ENCODE data around the gene OST4.
"Not testable (repeated sequence)": the region's sequence is repeated elsewhere in the genome, so short reads cannot be mapped to it uniquely, and the experiment has no call there.

Gene OST4

DNA sequence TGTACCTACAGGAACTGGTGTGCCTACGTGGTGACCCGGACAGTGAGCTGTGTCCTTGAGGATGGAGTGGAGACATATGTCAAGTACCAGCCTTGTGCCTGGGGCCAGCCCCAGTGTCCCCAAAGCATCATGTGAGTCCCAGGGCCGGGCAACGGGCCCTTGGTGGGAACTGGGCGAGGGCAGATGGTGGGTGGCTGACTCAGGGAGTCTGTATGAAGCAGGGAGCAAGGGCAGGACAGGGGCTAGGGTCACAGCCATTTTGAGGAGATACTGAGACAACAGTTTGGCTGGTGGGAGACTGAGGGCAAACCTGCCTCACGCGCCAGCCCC is 8.7 kb upstream of the OST4 start:
- DNase-seq (ENCODE audit: low read depth in 2 of 3, low spot score in 1 of 3) = no peak

DNA sequence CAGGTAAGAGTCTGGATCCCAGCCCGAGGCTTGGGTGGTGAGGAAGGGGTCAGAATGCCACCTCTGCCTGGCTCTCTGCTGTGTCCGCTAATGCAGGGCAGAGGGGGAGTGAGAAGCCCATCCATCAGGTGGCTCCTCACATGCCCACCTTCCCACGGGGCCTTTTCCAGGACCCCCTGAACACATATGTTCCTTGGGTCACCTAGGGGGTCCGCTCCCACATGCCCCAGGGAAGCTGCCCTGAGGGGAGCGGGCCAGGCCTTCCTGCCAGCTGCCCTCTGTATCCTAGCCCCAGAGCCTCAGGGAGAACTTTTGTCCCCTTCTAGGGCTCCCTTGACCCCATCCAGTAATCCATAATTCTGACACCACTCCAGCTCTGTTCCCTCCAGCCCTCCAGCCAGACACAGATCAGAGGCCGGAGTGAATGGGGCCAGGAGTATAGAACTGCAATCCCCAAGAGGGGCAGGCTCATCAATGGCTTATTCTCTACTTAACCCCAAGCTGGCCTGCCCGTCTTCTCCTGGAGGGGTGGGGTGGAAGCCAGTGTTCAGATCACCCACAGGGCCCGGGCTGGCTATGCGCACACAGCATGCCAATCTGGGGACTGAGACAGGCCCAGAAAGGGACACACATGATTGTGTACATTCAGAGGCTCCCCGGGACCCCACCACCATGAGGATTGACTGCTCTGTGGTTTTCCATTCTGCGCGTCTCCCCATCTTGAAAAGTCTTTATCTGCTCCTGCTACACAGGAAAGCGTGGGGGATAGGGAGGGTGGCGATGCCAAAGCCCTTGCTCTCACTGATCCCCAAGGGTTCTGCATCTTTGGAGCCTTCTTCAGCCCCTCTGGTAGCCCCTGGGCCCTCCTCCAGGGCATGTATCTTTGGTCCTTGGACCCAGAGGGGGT is 8.0 kb upstream of the OST4 start:
- DNase-seq (ENCODE audit: low read depth in 2 of 3, low spot score in 1 of 3) = no peak

DNA sequence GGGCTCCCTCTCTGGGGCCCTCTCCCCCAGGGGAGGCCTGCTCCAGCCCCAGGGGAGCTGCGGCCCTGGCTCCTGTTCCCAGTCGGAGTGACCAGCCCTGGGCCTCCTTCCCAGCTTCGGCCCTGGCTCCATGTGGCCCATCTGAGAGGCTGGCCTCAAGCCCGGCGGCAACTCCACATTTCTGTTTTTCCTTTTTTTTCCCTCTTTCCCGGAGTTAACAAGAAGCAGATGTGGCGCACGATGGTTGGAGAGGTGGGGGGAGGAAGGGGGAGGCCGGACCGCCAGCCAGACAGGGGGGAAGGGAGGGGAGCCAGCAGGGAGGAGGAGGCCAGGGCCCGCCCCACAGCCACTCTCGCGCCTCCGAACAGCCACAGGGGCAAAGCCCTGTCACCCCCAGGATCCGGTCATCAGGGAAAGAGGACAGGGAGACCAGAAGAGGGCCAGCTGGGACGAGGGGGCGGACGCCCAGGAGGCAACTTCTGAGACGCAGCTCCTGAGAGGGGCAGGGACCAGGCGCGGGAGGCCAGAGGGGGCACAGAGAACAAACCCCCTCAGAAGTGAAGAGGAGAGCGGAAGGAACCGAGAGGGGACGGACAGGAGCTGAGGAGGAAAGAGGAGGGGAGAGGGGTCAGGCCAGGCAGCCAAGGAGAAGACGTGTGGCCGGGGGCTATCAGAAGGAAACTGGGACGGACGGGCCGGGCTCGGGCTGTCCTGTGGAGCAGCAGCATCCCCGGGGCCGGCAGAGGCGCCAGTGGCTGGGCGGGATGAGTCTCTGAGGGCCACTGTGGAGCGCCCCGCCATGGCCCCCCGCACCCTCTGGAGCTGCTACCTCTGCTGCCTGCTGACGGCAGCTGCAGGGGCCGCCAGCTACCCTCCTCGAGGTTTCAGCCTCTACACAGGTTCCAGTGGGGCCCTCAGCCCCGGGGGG is 7.1 kb upstream of the OST4 start, which contains the start of gene EMILIN1:
EMILIN1 (plus strand) TSS at position 349 of the 928 bp plus-strand sequence; CDS start at position 800, 451 bp downstream.
- no peak for DNase-seq (ENCODE audit: low read depth in 2 of 3, low spot score in 1 of 3)

DNA sequence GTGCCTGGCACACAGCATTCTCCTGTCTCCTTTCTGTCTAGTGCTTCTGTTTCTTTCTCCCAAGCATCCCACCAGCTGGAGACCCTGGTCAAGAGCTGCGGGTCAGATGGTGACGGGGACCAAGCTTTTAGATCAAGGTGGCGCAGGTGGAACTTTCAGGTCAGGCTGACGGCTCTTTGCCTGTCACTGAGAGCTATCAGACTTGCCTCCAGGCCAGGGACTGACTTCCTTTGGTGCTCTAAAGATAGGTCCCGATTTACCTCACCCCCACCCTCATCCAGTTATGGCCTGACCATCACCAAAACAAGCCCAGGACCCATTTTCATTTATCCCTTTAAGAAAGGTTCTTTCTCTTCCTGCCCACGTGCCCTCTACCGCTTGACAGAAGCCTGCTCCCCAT is 5.8 kb upstream of the OST4 start:
- no peak for DNase-seq (ENCODE audit: low read depth in 2 of 3, low spot score in 1 of 3)

DNA sequence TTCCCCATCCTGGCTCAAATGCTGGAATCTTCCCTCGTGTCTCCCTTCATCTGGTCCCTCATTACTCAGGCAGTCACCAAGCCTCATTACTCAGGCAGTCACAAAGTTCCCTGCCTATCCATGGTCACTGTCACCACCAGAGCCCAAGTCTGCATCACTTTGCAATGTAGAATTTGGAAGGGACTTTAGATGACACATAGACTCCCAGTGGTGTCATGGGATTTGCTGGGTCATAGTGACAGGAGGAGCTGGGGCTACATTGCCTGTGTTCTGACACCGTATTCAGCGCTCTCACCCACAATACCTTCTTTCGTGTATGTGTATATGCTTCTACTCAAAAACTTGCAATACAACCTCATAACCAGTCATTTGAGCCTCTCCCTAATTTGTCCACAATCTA is 4.9 kb upstream of the OST4 start:
- DNase-seq (ENCODE audit: low read depth in 2 of 3, low spot score in 1 of 3) = no peak

DNA sequence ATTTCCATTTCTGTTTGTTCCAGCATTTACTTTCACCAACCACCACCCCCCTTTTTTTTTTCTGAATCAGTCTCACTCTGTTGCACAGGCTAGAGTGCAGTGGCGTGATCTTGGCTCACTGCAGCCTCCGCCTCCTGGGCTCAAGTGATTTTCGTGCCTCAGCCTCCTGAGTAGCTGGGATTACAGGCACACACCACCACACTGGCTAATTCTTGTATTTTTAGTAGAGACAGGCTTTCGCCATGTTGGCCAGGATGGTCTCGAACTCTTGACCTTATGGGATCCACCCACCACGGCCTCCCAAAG is 4.1 kb upstream of the OST4 start:
- not testable (repeated sequence) for DNase-seq (ENCODE audit: low read depth in 2 of 3, low spot score in 1 of 3)

DNA sequence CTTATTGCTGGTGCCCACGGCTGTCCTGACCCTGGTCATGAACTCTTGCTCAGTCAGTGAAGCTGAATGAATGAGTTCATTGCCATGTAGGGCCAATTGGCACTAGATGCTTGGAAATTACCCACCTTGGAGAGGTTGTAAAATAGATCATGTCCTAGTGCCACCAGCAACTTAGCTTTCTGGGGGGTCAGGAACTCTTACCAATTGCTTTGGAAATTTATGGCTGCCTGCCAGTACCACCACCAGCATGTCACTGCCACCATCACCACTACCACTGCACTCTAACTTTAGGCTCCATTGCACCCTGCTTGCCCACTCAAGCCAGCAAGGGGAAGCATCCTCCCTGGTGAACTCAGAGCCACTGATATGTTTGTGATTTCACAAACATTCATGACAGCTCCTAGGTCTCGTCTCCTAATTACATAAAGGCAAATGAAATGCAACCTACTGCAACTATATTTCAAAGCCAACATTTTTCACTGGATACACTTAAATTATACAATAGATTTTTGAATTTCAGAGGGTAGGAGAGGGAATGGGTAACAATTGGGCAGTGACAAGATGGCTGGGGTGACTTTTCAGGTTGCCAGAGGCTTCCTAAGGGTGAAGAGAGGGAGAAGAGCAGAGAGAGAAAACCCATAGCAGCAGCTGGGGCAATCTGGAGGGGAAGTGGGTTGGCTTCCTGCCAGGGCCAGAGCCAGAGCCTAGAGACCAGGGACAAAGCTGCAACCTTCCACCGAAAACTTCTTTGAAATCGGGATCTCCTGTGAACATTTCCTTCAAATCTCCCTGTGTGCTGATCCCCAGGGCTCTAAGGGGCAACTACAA is 3.5 kb upstream of the OST4 start:
- peak in 1 of 3 donors; percentile 26 for DNase-seq (ENCODE audit: low read depth in 2 of 3, low spot score in 1 of 3)

DNA sequence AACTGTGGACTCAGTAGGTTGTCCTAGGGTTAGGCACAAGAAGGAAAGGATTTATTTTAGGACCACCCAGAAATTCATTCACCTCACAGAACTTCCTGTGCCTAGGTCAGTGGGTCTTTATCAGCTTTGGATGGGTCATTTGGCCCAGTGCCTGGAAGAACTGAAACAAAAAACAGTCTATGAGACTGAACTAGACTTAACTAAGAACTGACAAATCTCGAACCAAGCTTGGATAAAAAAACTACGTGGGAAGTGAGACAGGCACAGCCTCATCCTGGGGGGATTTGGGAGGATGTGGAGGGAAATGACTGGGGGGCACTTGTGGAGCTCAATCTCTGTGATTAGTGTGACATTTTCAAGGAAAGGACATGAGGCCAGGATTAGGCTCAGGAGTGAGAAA is 2.3 kb upstream of the OST4 start:
- no peak for DNase-seq (ENCODE audit: low read depth in 2 of 3, low spot score in 1 of 3)

DNA sequence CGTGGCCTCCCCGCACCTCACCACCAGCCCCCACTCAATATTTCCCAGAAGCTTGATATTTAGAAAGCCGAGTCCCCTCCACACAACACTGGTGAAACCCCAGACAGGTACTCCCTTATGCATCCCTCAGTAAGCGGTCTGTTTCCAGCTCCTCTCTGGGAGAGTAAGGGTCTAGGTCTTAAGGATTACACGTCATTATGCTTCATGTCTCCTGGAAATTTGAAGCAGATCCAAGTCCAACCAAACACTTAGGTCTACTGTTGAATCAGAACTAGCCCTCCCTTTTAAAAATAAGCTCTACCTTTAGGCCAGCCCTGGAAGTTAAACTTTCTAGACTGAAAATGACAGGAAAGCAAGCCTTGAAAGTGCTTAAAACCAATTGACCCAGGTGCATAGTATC is 1.5 kb upstream of the OST4 start:
- no peak for DNase-seq (ENCODE audit: low read depth in 2 of 3, low spot score in 1 of 3)

DNA sequence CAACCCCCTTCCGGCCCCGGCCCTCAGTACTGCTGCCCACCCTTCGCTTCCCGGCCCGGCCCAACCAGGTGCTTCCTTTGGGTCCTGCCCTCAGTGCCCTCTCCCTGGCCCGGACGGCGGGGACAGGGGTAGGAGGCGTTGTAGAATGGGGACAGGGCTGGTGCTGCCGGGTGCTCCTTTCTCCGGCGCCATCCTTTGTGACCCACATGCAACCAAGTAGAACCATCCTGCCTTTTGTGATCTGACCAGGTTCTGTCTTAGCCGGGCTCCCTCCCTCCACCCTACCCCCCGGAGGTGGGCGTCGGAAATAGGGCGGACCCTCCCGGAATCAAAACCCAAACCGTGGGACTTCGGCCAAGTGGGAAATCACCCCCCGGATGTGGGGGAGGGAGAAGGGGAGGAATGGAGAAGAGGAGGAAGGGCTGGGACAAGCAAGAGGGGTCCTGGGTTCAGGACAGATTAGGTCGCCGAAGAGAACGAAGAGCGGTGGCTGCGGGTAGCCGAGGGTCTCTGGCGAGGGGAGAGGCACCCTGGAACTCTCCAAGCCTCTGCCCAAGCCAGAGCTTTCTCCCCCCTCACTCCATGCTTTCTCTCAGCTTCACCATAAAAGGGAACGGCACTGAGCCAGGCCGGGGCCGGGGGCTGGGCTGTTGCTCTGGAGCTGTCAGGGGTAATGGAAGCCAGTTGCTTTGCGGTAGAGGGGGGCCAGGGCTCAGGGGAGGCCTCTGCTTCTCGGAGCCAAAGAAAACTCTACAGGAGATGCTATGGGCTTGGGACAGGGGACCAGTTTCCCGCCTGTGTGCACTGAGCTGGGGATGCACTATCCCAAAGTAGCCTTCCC is 756 bp upstream of the OST4 start:
- peak in 2 of 3 donors; percentile 41 to 49 for DNase-seq (ENCODE audit: low read depth in 2 of 3, low spot score in 1 of 3)

DNA sequence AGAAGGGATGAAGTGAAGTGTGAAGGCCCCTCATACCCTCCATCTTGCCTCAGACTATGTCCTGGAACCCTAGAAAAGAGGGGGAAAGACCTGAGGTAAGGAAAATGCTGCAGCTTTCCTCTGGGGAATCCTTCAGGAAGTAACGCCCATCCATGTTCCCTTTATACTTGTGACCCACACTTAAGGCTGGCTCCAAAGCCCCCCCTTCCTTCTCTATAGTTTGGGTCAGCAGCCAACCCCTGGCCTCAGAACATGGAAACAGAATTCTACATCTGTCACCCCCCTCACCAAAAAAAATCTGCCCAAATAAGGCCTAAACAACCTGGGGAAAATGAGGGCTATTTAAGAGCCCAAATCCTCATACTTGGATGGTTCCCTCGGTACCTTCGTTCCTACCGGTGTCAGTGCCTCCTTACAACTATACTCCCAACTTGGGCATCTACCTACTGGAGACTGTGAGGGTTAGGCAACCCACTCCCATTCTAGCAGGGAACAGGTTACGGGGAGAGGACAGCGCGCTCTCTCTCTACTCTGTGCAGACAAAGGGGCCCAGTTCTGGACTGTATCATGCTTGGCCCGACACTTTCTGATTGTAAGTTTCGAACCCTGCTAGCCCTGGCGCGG is 689 bp downstream of the OST4 start:
- no peak for DNase-seq (ENCODE audit: low read depth in 2 of 3, low spot score in 1 of 3)

DNA sequence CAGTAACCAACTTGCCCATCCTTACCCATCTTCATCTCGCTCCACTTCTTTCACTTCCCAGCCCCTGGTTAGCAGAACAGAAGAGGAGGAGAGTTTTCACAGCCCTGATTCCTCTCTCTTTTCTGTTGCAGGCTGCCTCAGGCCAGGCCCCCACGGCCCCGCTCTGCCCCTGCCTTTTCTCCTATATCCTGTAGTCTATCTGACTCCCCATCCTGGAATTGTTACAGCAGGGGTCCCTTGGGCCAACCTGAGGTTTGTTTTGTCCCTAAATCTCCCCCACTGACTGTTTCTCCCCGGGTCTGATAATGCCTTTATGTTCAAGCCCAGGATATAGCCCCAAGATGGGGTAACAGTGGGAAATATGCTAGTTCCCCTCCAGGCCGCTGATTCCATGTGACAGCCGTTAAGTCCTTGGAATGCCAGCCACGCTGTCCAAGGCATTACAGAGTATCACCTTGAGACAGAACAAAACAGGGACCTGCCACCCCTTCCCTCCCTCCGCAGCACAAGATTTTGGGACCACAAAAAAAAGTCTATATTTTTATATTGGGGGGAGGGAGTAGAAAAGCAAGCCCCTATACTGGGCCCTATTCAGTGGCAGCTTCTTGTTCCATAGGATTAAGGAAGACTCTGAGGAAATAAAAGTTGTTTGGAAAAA is 1.4 kb downstream of the OST4 start:
- no peak for DNase-seq (ENCODE audit: low read depth in 2 of 3, low spot score in 1 of 3)

DNA sequence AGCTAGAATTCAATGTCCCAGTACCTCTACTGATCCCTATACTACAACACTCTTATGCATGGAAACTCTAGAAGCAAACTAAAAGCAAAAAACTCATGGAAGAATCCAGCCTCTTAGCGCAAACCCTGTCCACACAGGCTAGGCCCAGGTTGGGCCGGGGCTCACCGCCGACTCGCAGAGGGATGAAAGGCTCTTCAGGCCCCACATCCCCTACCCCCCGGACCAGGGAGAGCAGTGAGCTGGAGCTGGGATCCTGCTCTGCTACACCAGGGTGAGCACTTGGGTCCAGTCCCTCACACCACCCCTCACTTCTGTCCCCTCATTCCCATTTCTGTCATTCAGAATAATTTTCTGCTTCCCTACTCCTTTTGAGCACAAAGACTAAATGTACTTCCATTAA is 2.0 kb downstream of the OST4 start:
- DNase-seq (ENCODE audit: low read depth in 2 of 3, low spot score in 1 of 3) = no peak

DNA sequence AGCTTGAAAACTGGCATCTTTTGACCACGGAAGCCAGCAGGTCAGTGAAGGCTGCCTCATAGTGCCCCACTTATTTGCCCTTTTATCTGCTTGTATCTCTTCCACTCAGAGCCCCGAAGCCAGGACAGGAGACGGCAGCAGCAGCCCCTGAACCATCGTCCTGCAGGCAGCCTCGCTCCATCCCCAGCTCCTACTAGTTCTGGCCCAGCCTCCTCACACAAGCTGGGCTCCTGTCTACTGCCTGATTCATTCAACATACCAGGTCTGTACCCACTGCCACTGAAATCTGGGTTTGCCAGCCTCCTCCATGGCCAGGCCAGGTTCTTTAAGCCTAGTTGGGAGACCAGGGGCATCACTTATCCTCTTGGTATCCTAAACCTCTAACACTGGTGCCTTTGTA is 4.1 kb downstream of the OST4 start:
- DNase-seq (ENCODE audit: low read depth in 2 of 3, low spot score in 1 of 3) = no peak

DNA sequence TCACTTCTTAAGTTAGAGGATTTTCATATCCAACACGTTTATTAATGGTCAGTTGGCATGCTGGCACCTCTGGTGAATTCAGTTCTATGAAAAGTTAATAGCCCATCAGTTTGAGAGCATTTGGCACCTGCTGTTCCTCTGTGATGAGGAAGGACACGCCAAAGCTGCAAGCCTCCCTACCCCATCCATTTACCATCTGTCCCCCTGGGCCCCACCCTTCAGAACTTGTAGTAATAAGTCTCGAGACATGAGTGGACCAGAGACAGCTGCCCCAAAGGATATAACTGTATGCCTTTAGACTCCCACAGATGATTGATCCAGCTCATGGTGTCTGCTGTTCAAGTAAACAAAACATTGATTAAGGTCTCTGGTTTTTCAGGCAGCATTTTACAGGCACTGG is 6.3 kb downstream of the OST4 start:
- no peak for DNase-seq (ENCODE audit: low read depth in 2 of 3, low spot score in 1 of 3)

DNA sequence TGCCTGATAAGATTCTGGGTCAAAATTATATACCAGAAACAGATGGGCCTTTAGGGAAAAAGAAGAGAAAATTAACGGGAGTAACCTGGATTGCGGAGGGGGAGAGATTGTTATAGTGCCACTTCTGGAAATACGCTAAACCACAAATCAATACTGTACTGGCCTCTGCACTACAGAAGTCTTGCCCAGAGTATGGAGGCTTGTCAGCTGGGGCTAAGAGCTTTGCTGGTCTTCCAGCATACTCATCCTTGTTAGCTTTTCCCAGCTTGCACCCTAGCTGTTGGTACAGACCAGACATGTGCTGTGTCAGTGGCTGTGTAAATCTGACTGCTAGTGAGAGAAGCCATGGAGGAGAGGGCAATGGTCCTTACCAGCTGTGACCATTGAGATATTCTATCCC is 11.1 kb downstream of the OST4 start:
- no peak for DNase-seq (ENCODE audit: low read depth in 2 of 3, low spot score in 1 of 3)

DNA sequence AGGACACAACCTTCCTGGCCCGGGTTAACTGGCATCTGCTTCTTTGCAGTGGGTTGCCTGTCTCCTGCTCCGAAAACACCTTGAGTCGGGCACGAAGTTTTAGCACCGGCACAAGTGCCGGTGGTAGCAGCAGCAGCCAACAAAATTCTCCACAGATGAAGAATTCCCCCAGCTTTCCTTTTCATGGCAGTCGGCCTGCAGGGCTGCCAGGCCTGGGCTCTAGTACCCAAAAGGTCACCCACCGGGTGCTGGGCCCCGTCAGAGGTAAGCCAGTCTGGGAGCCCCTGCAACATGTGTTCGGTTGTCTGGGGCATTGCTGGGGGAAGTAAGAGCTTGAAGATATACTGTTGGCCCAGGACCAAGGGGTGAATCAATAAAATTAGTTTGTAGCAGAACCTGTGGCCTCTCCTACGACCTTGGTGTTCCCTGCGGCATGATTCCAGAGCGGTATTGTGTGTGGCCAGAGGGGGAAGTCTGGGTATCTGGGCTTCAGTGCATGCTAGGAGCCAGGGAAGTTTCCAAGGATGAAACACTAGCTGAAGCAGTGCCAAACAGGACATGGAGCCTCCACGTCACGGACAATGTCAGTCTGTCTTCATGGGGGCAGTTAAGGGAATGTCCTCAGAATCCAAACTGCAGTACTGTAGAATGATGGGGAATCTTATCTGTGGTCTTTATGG is 12.2 kb downstream of the OST4 start:
- no peak for DNase-seq (ENCODE audit: low read depth in 2 of 3, low spot score in 1 of 3)

DNA sequence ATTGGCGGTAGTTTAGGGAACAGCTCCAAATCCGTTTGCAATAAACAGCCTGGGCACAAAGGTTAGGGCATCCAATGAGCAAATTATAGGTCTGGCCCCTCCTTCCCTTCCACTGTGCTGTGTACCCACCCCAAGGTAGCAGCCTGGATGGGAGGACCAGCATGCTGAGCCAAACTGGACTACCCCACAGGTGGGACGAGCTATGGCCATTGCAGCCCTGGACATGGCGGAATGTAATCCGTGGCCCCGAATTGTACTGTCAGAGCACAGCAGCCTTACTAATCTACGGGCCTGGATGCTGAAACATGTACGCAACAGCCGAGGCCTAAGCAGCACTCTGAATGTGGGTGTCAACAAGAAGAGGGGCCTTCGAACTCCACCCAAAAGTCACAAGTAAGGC is 13.2 kb downstream of the OST4 start:
- no peak for DNase-seq (ENCODE audit: low read depth in 2 of 3, low spot score in 1 of 3)

DNA sequence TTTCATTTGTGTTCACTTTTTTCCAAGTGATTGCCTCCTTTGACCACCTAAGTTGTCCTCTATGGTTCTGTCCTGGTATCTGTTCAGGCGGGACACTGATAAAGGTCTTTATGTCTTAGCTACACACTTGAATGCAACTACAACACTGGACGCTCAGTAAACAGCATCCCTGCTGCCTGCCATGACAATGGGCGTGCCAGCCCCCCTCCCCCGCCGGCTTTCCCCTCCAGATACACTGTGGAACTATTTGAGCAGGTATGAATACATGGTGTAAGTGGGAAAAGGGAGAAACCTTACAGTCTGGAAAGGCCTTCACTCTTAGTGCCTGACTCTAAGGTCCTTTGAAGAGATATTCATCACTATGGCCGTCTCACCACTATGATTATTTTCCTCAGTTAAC is 14.3 kb downstream of the OST4 start:
- no peak for DNase-seq (ENCODE audit: low read depth in 2 of 3, low spot score in 1 of 3)

Data from stimulated activated CD4-positive, alpha-beta T cell treated with anti-CD3 and anti-CD28 coated beads, Interleukin-12 subunit alpha, Interleukin-12 subunit beta, amount 100 ng/mL, for 48 hours (primary cell).